ENCODE data around the gene HLA-F.

Gene HLA-F

DNA sequence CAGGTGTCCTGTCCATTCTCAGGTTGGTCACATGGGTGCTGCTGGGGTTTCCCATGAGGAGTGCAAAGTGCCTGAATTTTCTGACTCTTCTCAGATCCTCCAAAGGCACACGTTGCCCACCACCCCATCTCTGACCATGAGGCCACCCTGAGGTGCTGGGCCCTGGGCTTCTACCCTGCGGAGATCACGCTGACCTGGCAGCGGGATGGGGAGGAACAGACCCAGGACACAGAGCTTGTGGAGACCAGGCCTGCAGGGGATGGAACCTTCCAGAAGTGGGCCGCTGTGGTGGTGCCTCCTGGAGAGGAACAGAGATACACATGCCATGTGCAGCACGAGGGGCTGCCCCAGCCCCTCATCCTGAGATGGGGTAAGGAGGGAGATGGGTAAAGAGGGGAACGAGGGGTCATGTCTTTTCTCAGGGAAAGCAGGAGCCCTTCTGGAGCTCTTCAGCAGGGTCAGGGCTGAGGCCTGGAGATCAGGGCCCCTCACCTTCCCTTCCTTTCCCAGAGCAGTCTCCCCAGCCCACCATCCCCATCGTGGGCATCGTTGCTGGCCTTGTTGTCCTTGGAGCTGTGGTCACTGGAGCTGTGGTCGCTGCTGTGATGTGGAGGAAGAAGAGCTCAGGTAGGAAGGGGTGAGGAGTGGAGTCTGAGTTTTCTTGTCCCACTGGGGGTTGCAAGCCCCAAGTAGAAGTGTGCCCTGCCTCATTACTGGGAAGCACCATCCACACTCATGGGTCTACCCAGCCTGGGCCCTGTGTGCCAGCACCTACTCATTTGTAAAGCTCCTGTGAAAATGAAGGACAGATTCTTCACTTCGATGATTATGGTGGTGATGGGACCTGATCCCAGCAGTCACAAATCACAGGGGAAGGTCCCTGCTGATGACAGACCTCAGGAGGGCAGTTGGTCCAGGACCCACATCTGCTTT is 2.0 kb downstream of the HLA-F start:
- DNase-seq = no peak

GRCh38 chr6:29726001-29726400 is 2.8 kb downstream of the HLA-F start:
- no peak for DNase-seq

DNA sequence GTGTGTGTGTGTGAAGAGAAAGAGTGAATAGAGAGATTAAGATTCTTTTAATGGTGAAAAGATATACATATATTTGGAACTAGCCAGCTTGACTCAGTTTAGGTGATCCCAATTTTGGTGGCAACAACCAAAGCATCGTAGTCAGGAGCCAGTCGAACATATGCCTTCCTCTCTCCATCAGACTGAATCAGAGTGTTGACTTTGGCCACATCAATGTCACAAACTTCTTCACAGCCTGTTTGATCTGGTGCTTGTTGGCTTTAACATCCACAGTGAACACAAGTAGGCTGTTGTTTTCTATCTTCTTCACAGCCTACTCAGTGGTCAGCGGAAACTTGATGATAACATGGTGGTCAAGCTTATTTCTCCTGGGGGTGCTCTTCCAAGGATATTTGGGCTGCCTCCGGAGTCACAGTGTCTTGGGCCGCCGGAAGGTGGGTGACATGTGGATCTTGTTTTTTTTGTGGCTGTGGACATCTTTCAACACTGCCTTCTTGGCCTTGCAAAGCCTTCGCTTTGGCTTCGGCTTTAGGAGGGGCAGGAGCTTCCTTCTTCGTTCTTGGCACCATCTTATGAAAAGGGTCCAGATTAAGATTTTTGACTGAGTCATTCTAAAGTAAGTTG is 3.4 kb downstream of the HLA-F start:
- no peak for DNase-seq

DNA sequence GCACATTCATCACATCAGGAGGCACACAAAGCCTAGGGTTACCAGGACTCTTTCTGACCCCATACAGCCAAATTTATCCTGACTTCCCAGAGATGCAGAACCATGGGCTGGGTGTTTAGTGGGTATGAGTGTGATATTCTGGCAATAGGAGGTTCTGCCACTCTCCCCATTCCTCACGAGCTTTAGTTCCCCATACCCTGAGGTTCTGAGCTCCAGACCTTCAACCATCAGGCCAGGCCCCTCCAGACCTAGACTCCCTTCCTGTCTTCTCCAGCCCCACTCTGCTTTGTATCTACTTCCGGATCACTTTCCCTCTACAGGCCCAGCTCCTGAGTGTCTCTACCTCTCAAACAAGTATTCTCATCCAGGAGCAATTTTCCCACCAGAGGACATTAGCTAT is 4.4 kb downstream of the HLA-F start:
- DNase-seq = no peak

- DNase-seq = no peak
These were observed 5.1 kb downstream of the HLA-F start for GRCh38 chr6:29728173-29728874.

DNA sequence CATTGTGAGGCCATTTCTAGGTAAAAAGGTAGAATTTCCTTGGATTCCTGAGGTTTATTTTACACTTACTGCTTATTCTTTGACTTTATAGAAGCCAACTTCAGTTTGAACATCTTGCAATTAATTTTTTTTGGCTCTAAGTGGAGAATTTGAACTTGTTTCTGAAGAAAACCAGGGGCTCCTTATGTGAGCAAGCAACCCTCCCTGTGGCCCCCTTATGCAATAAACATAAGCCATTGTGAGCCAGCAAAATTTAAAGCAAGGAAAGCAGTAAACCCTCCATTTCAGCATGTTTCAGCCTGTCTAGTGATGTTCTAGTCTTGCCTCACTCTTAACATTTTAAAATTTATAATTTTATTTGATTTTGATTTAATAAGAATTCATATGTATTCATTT is 5.6 kb downstream of the HLA-F start:
- DNase-seq = no peak

DNA sequence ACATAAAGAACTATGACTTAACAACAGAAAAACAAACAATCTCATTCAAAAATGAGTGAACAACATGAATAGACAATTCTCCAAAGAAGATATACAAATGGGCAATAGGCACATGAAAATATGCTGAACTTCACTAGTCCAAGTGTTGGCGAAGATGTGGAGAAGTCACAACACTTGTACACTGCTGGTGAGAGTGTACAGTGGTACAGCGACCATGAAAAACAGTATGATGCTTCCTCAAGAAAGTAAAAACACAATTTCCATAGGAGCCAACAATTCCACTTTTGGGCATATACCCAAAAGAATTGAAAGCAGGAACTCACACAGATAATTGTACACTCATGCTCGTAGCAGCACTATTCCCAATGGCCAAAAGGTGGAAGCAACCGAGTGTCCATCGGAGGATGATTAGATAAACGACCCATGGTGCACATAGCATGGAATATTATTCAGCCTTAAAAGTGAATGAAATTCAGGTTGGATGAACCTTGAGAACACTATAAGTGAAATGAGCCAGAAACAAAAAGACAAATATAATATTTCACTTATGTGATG is 6.6 kb downstream of the HLA-F start:
- DNase-seq = no peak

DNA sequence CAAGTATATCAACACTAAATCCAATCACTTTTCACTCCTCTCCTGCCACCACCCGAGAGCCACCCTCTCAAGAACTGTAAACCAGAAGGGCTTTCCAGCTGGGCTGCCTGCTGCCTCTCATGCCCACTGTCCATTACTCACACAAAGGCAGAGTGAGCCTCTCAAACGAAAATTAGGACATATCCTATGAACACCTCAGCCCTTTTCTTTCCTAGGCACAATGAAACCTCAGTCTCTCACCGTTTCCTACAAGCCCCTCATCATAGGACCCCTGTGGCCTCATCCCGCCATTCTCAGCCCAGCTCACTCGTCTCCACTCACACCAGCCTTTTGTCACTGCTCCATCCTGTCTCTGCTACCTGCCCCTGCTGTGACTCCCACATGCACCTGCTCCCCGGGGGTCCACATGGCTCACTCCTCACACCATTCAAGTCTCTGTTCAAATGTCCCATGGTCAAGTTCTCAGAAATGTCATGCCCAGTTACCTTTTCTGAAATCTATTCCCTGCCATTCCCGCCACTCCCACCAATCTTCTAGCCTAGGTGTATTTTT is 7.4 kb downstream of the HLA-F start:
- no peak for DNase-seq

DNA sequence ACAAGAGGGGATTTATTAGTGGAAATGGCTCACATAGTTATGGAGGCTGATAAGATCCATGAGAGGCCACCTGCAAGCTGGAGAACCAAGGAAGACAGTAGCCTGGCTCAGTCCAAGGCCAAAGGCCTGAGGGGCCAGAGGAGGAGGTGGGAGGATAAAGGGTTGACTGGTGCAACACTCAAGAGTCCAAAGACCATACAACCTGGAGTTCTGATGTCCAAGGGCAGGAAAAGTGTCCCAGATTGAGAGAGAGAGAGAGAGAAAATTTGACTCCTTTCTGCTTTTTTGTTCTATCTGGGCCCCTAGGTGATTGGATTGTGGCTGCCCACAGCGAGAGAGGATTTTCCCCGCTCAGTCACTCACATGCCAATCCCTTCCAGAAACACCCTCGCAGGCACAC is 8.0 kb downstream of the HLA-F start:
- DNase-seq = no peak

DNA sequence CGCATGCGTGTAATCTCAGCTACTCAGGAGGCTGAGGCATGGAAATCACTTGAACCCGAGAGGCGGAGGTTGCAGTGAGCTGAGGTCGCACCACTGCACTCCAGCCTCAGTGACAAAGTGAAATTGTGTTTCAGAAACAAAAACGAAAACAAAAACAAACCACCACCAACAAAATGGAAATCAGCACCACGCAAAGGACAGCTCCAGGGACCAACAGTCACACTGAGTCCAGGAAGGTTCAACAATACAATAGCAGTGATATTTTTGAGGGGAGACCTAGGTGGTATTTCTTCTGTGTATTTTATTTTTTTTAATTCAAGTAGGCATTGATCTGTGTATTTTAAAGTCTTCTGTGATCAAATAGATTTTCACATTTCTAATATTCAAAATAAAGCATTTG is 9.8 kb downstream of the HLA-F start:
- no peak for DNase-seq

DNA sequence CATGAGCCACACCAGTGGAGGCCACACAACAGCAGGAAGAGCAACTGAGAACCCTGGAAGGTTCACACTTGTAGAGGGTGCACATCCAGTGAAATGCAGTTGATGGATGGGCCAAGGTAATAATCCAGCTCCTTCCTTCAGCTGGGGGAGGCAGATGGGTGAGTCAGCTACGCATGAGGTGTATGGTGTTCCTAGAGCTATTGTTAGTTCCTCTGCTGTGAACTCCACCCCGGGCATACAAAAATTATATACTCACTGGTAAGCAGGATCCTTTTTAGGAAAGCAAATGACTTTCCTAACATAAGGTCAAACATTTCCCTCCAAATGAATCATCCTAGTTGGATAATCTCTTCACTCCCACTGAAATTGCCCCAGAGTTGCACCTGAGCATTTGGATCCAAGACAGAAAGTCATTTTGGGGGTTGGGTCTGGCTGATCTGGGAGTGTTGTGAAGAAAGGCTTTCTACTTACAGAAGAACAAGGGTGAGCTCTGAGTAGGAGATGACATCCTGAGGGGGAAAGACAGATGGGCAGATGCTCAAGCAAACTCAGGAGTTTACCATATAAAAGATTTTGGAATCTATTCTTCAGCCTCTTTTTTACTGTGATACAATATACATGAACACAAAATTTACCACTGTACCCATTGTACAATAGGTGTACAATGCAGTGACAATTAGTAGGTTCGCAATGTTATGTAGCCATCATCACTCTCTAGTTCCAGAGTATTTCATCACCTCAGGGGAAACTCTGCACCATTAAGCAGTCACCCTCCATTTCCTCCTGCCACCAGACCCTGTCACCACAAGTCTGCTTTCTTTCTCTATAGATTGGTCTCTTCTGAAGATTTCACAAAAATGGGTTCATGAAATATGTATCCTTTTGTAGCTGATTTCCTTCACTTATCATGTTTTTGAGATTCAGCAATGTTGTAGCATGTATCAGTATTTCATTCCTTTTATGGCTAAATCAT is 11.1 kb downstream of the HLA-F start:
- DNase-seq = no peak

- no peak for DNase-seq
These were observed 13.3 kb downstream of the HLA-F start for GRCh38 chr6:29736563-29736962.

- peak; percentile 54 for DNase-seq
These were observed 14.7 kb downstream of the HLA-F start for GRCh38 chr6:29737707-29738630.

DNA sequence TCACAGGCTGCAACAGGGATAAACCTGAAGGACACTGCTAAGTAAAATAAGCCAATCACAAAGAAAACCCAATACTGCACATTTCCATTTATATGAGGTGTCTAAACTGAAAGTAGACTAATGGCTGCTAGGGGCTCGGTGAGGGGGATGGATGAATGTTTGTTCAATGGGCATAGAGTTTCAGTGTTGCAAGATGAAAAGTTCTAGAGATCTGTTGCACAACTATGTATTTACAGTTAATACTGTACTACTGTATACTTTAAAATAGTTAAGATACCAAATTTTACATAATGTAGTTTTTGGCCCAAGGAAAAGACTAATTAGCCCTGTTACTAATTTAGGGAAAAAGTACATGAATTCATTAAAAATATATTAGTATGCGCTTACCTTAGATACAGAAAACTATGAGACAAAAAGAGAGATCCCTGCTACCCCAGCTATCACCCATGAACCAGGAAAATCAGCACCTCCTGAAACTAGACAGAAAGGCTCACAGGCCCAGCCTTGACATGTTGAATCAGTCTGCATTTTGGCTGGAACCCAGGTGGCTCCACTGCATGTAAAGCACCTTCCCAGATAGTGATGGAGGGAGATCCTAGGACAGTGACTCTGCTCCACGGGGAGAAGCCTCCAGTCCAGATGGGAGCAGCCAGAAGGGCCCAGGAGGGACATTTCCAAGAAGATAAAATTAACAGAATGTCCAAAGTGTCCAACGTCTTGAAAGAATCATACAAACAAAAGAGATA is 16.1 kb downstream of the HLA-F start:
- no peak for DNase-seq

GRCh38 chr6:29739882-29740261 is 16.6 kb downstream of the HLA-F start:
- DNase-seq = no peak

DNA sequence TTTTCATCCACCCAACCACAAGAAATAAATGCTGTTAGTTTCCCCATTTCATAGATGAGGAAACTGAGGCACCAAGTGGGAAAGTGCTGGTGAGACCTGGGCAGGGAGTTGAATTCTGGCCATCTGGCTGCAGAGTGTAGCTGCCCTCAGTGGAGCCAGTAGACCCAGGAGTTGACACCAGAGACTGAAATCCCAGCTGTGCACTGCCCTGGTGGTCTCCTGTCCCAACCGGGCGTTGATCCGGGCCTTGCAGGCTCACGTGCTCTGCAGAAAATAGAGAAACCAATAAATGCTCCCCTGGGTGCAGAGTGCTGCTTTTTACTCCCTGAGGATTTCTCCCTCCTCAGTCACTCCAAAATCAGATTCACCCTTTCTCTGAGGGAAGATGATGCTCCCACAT is 18.4 kb downstream of the HLA-F start:
- no peak for DNase-seq

DNA sequence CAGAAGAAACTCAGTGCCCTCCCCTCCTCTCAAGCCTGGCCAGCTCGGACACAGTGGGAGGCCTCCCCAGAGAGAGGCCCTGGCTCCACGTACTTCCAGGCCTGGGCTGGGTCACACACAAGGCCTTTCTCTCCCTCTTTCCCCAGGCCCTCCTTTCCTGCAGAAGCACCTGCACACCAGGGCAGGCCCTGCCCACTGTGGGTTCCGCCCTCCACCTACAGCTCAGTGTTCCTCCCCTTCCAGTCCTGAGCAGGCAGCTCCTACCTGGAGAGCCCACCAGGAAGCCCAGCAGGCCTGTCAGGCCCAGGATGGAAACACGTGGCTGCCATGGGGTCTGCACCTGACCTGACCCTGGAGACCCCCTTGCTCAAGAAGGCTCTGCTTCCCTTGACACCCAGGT is 18.9 kb downstream of the HLA-F start:
- no peak for DNase-seq

GRCh38 chr6:29743025-29743424 is 19.8 kb downstream of the HLA-F start:
- DNase-seq = no peak

DNA sequence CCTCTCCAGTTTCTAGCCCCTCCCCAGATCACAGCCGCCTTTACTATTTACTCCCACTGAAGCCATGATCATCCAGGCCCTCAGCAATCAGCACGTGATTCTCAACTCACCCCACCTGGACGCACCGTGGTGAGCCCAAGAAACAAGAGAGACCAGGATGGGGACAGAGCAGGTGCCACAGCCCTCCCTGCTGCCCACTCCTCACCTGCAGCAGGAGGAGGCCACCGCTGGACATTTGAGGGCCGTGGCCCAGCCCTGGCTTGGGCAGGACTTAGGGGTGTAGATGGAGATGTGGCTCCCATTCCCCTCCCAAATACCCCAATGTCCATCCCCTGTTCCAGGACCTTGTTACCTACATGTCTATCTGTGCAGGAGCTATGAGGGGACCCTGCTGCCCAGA is 20.3 kb downstream of the HLA-F start:
- no peak for DNase-seq

DNA sequence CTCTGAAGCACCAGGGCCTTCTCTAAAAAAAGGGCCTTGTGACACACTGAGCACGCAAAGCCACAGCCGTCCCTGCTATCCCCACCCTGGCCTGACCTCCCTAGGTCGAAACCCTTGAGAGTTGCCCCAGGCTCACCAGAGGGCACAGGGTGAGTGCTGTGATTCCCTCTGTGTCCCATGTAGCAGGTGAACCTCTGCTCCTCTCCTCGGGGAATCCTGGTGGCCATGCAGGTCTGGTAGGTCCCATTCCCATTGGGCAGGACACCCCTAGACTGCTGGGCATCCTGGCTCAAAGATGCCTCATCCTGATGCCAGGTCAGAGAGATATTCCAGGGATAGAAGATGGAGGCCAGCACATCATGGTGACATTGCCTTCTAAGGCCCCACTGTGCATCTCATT is 20.9 kb downstream of the HLA-F start:
- DNase-seq = no peak
